ENCODE results near the gene TMPRSS6.

- TF ChIP-seq ZNF274 (IDR thresholded peaks at IDR 0.05; ENCODE audit: low read depth, low read length) (no peak), YY1 (IDR thresholded peaks at IDR 0.05; ENCODE audit: insufficient read depth, insufficient read length) (no peak), SUZ12 (IDR thresholded peaks at IDR 0.05; ENCODE audit: extremely low read depth, insufficient read depth, insufficient read length) (no peak)
Measured at GRCh38 chr22:37095113-37095512, 14.4 kb downstream of the TMPRSS6 start.

All from NT2/D1 (cell line).